ENCODE results near the gene AGFG2. TPM values are rescaled to one million over a fixed set of nuclear protein-coding genes. Genes with fewer than 3 reads are reported as not detected.

AGFG2 gene
- total RNA-seq, 2 donors from 2014 or later = 33.0 to 94.9 TPM

DNA sequence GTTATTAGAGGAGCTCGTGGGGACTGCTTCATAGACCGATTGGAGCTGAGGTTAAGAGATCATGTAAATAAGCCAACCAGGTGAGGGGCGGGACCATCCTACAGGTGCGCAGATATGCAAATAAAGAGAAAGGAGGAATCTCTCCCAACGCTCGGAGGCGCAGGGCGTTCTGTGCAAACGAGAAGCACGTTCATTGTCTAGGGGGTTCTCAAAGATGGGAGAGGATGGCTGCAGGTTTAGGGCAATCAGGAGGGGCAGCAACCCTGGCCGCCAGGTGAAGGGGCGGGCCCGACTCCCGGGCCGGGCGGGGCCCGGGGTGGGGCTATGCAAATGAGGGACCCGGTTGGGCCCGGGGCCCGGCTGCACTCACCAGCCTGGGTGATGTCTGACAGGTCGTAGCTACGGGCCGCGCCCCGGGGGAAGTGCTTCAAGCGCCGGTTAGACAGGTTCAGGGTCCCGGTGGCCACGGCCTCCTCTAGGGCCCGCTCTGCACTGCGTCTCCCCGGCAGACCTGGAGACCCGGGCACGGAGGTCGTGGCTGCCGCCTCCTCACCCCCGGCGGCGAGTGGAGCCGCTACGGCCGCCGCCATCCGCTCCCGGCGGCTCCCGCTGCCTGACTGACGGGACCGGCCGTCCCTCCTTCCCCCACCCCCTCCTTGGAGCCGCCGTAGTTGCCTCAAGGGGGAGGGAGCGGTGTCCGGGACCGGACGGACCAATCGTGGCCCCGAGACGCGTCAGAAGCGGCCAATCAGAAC, 46.7 kb downstream of the AGFG2 start, which contains the start of gene LRCH4:
Gene LRCH4 (minus strand): TSS at position 619 of the 755 bp plus-strand sequence. CDS start 29 bp downstream, at position 590.
- peak within 1 kb of the TSS; percentile 96 to 99 for H3K27ac ChIP-seq
- H3K27me3 ChIP-seq (replicated peaks; ENCODE audit: insufficient read depth) = no peaks in the 10 kb centered on the region
- peak; percentile 49 for DNase-seq (ENCODE audit: low spot score)
- intact Hi-C loops (cut with DNase I) = loop anchor here (5.0 kb wide), 1 partner anchor 107 kb away; the partner anchor contains the start of gene GIGYF1
- TF ChIP-seq POLR2A (IDR thresholded peaks at IDR 0.05) (peak; percentile 97), POLR2AphosphoS5 (IDR thresholded peaks at IDR 0.05) (peak; percentile 98)
- TF ChIP-seq, protein P1, sequence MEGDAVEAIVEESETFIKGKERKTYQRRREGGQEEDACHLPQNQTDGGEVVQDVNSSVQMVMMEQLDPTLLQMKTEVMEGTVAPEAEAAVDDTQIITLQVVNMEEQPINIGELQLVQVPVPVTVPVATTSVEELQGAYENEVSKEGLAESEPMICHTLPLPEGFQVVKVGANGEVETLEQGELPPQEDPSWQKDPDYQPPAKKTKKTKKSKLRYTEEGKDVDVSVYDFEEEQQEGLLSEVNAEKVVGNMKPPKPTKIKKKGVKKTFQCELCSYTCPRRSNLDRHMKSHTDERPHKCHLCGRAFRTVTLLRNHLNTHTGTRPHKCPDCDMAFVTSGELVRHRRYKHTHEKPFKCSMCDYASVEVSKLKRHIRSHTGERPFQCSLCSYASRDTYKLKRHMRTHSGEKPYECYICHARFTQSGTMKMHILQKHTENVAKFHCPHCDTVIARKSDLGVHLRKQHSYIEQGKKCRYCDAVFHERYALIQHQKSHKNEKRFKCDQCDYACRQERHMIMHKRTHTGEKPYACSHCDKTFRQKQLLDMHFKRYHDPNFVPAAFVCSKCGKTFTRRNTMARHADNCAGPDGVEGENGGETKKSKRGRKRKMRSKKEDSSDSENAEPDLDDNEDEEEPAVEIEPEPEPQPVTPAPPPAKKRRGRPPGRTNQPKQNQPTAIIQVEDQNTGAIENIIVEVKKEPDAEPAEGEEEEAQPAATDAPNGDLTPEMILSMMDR (IDR thresholded peaks at IDR 0.05) = peak in 2 of 4 experiments; percentile 8 to 23
- H3K9me3 ChIP-seq = no peaks in the 10 kb centered on the region
- WGBS = 1% methylated on average over 47 of the region's 61 CpGs
- peak within 1 kb of the TSS; percentile 76 to 98 for H3K4me3 ChIP-seq
- peaks cover 32% of the 10 kb centered on the region for H3K4me1 ChIP-seq (replicated peaks)
- peaks cover 6 to 8% of the 10 kb centered on the region in 2 donors for H3K36me3 ChIP-seq

DNA sequence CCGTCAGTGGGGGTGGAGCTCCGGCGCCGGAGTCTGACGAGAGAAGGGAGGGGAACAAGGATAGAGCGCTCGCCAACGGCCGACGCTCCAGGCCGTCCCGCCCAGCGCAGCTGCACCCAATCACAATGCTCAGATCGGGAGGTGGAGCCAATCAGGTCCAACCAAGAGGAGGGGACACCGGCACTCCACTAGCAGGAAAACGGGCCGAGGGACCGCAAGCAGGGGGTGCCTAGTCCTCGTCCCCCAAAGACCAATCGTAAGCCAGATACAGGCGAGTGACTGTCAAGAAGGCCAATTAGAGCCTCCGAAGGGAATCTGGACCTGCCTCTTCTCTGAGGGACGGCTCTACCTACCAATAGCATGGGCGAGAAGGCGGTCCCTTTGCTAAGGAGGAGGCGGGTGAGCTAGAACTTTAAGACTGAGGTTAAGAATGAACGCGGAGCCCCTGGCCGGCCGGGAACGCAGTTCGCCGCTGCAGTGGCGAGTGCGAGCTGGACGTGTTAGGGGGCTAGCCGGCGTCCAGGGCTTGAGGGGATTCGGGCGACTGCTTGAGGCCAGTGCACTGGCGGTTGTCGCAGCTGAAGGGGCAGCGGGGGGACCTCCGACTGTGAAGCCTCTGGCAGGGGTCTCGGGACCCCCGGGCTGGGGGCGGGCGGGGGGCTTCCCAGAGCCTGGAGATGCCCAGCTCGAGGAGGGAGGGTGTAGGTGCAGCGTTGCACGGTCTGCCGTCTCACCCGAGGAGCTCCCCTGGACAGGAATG, 47.4 kb downstream of the AGFG2 start, which contains the start of gene FBXO24:
Gene FBXO24 (plus strand): TSS at position 63 of the 760 bp plus-strand sequence. CDS start 298 bp downstream, at position 361.
- peak within 1 kb of the TSS; percentile 76 to 98 for H3K4me3 ChIP-seq
- peak within 1 kb of the TSS; percentile 96 to 99 for H3K27ac ChIP-seq
- no peaks in the 10 kb centered on the region for H3K9me3 ChIP-seq
- peak; percentile 46 for TF ChIP-seq POLR2A (IDR thresholded peaks at IDR 0.05)
- peak; percentile 94 for TF ChIP-seq POLR2AphosphoS5 (IDR thresholded peaks at IDR 0.05)
- TF ChIP-seq, protein P1 (IDR thresholded peaks at IDR 0.05) = no peak
- H3K36me3 ChIP-seq = peaks cover 0 to 5% of the 10 kb centered on the region in 2 donors
- DNase-seq (ENCODE audit: low spot score) = peak; percentile 100
- peaks cover 32% of the 10 kb centered on the region for H3K4me1 ChIP-seq (replicated peaks)
- WGBS = under 1% methylated on average over 43 of the region's 53 CpGs
- intact Hi-C loops (cut with DNase I) = loop anchor here (5.0 kb wide), 1 partner anchor 106 kb away; the partner anchor contains the start of gene GIGYF1
- H3K27me3 ChIP-seq (replicated peaks; ENCODE audit: insufficient read depth) = no peaks in the 10 kb centered on the region

DNA sequence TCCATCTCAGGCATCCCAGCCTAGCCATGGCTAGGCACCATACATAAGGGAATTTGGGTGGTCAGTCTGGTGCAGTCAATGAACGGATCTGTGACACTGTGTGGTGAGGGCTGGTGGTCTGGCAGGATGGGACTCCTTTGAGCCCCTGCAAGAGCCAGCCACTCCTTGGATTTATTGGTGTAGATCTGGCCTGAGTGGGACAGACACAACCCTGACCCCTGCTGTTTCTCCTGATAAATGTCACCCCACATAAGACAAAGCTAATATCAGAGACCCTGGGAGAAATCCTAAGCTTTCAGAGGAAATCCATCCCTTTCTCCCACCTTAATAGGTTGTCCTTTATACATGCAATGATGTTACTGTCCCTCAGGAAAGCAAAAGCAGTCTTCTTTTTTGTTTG, 49.4 kb downstream of the AGFG2 start:
- TF ChIP-seq, protein P1 (IDR thresholded peaks at IDR 0.05) = peak in 3 of 4 experiments; percentile 10 to 33 (median 20)
- no peak for TF ChIP-seq POLR2AphosphoS5 (IDR thresholded peaks at IDR 0.05)
- TF ChIP-seq POLR2A (IDR thresholded peaks at IDR 0.05) = no peak
- 50% methylated on average over 1 of the region's 1 CpG for WGBS
- no peaks in the 10 kb centered on the region for H3K27me3 ChIP-seq (replicated peaks; ENCODE audit: insufficient read depth)
- H3K4me3 ChIP-seq = no peak overlapping the region
- H3K27ac ChIP-seq = no peak overlapping the region
- no peaks in the 10 kb centered on the region for H3K9me3 ChIP-seq
- peaks cover 15% of the 10 kb centered on the region for H3K4me1 ChIP-seq (replicated peaks)
- H3K36me3 ChIP-seq = no peaks in the 10 kb centered on the region
- DNase-seq (ENCODE audit: low spot score) = no peak
- intact Hi-C loops (cut with DNase I) = loop anchor here (5.0 kb wide), 1 partner anchor 104 kb away; the partner anchor contains the start of gene GIGYF1

DNA sequence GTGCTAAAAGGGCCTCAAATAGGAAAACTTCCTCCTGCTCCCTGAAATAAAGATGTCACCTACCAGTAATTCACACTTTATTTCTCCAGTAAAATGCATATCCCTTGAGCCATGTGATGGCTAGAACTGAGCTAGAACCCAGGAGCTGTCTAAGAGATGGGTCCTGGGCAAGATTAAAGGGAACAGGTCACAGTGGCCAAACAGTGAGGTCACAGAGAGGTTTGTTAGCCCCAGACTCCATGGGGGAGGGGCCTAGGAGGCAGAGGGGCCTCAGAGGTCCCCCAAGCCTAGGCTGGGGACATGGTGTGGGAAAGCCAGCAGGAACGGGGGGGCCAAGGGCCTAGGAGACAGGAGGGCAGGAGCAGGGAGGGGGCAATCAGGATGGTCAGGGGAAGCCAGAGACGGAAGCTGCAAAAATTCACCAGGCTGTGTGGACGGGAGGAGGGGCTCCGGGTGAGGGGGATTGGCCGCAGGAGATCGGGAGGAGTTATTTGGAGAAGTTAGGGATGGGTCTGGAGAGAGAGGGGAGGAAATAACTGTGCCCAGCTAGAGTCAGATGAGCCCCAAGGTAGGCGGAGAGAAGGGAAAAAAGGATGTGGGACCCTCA, 50.4 kb downstream of the AGFG2 start:
- H3K36me3 ChIP-seq = no peaks in the 10 kb centered on the region
- H3K9me3 ChIP-seq = no peaks in the 10 kb centered on the region
- no peak for DNase-seq (ENCODE audit: low spot score)
- WGBS = 48% methylated on average over 7 of the region's 7 CpGs
- no peak for TF ChIP-seq POLR2AphosphoS5 (IDR thresholded peaks at IDR 0.05)
- TF ChIP-seq POLR2A (IDR thresholded peaks at IDR 0.05) = no peak
- TF ChIP-seq, protein P1 (IDR thresholded peaks at IDR 0.05) = no peak
- no peaks in the 10 kb centered on the region for H3K27me3 ChIP-seq (replicated peaks; ENCODE audit: insufficient read depth)
- intact Hi-C loops (cut with DNase I) = loop anchor here (5.0 kb wide), 1 partner anchor 103 kb away; the partner anchor contains the start of gene GIGYF1
- H3K4me1 ChIP-seq (replicated peaks) = peaks cover 5% of the 10 kb centered on the region
- no peak overlapping the region for H3K4me3 ChIP-seq
- H3K27ac ChIP-seq = peak overlapping the region in 1 of 2 donors; percentile 3

Data from prostate gland (tissue), 2 donors.